HG02884 (cell line): ENCODE data around the gene NKX3-2.
"Not testable (repeated sequence)": the region's sequence is repeated elsewhere in the genome, so short reads cannot be mapped to it uniquely, and the experiment has no call there.

Experiments used
- ATAC-seq: cut with Tn5 transposase; IDR thresholded peaks from one replicate; pipeline ENCODE4 v1.9.1; 2021; ENCODE audit warnings: mild to moderate bottlenecking, moderate library complexity; ENCODE audit not compliant: unreplicated experiment

The NKX3-2 gene

GRCh38 chr4:13543839-13544605, at the start of gene NKX3-2:
NKX3-2 (minus strand) TSS chr4:13544508; CDS start chr4:13544414, 94 bp downstream.
- no peak for ATAC-seq

- no peak for ATAC-seq
Measured at GRCh38 chr4:13592220-13592619, 47.9 kb upstream of the NKX3-2 start.

- ATAC-seq: no peak
Measured at GRCh38 chr4:13590766-13591165, 46.5 kb upstream of the NKX3-2 start.

GRCh38 chr4:13588954-13589353, 44.6 kb upstream of the NKX3-2 start:
- no peak for ATAC-seq

GRCh38 chr4:13584481-13584880, 40.2 kb upstream of the NKX3-2 start:
- no peak for ATAC-seq

- ATAC-seq: no peak
Measured at GRCh38 chr4:13580036-13580435, 35.7 kb upstream of the NKX3-2 start.

- ATAC-seq: no peak
Measured at GRCh38 chr4:13577660-13578059, 33.4 kb upstream of the NKX3-2 start.

- no peak for ATAC-seq
Measured at GRCh38 chr4:13570916-13571315, 26.6 kb upstream of the NKX3-2 start.

- no peak for ATAC-seq
Measured at GRCh38 chr4:13567125-13567524, 22.8 kb upstream of the NKX3-2 start.

- ATAC-seq: no peak
Measured at GRCh38 chr4:13562876-13563275, 18.6 kb upstream of the NKX3-2 start.

GRCh38 chr4:13561673-13562072, 17.4 kb upstream of the NKX3-2 start:
- no peak for ATAC-seq

GRCh38 chr4:13560111-13560510, 15.8 kb upstream of the NKX3-2 start:
- not testable (repeated sequence) for ATAC-seq

GRCh38 chr4:13559413-13559812, 15.1 kb upstream of the NKX3-2 start:
- no peak for ATAC-seq

GRCh38 chr4:13558881-13559280, 14.6 kb upstream of the NKX3-2 start:
- ATAC-seq: no peak

- no peak for ATAC-seq
Measured at GRCh38 chr4:13555325-13555724, 11.0 kb upstream of the NKX3-2 start.

GRCh38 chr4:13553081-13553480, 8.8 kb upstream of the NKX3-2 start:
- no peak for ATAC-seq

GRCh38 chr4:13548984-13549546, 4.8 kb upstream of the NKX3-2 start:
- peak; percentile 63 for ATAC-seq

- no peak for ATAC-seq
Measured at GRCh38 chr4:13548059-13548983, 4.0 kb upstream of the NKX3-2 start.

GRCh38 chr4:13547485-13548041, 3.3 kb upstream of the NKX3-2 start:
- ATAC-seq: no peak

GRCh38 chr4:13546941-13547484, 2.7 kb upstream of the NKX3-2 start:
- no peak for ATAC-seq
